Erythroblast (primary cell): ENCODE measurements around the gene TNFRSF4.

Experiments
- GATA1 ChIP-seq: IDR thresholded peaks from 2 replicates; pipeline ENCODE4 v1.6.1; 2011; ENCODE audit warnings: low read depth, mild to moderate bottlenecking, control low read depth, low read length, moderate library complexity
- POLR2A ChIP-seq: IDR thresholded peaks from 2 replicates; pipeline ENCODE4 v1.6.1; 2011; ENCODE audit warnings: mild to moderate bottlenecking, low read length

DNA sequence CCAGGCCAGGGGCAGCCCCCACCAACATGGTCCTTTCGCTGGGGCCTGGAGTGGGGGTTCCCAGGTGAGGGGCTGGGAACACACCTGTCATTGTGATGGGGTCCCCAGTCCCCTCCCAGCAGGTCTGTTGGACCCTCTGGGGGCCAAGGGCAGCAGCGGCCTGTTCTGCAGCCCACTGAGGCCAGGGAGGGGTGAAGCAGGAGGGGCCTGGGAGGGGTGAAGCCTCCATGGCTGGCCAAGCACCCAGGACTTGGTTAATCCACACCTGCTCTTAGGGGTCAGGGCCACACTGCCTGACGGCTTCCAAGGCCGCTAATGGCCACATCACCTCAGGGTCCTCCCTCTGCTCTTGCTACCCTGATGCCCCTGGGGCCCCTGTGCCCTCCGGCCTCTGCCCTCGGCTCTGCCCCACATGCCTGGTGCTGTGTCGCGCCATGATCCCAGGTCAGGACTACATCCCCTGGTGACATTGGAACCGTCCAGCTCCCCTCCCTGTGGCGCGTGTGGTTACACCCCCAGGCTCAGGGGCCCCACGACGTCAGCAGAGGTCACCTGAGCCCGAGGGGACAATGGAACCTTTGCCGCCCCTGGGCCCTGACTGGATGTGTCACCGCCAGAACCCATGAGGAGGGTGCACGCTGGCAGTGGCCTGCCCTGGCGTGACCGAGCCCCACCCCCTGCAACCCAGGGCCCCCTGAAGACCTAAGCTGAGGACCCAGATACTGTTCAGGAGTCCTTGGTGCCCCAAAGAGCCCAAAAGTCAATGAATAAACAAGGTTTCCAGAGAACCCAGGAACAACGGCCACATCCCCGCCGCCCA lies 14.6 kb downstream of the TNFRSF4 start:
- TF ChIP-seq POLR2A, result no peak
- TF ChIP-seq GATA1, result no peak
